ENCODE measurements around the gene RAB5B.

RAB5B gene

DNA sequence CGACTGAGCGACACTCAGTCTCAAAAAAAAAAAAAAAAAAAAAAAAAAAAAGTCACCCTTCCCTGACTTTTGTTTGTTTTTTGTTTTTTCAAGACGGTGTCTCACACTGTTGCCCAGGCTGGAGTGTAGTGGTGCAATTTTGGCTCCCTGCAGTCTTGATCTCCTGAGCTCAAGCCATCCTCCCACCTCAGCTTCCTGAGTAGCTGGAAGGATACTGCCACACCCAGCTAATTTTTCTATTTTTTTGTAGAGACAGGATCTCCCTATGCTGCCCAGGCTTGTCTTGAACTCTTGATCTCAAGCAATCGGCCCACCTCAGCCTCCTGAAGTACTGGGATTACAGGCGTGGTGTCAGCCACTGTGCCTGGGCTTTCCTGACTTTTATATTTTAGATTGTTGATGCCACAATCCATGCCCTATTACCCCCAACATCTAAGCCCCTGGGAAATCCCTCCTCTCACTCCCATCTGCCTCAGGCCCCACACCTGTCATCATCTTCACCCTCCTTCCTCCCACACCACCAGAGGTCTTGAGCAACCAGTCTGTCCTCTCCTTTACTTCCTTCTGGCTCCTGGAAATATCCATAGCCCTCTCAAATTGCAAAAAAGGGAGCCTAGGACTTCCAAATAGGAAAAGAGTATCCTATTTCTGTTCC lies 54.8 kb downstream of the RAB5B start:
- H3K9me3 ChIP-seq (ENCODE audit: control insufficient read depth in 1 of 2, low read length in 2 of 2), result no peaks in the 10 kb centered on the region
- no peak overlapping the region for H3K4me3 ChIP-seq (ENCODE audit: low read depth in 1 of 2, low read length in 2 of 2)
- no peak overlapping the region for H3K27ac ChIP-seq (ENCODE audit: low read length)
- no peaks in the 10 kb centered on the region for H3K4me1 ChIP-seq (ENCODE audit: control insufficient read depth in 1 of 2, insufficient read depth in 2 of 2, low read length in 2 of 2)
- H3K36me3 ChIP-seq (ENCODE audit: control insufficient read depth in 1 of 2, insufficient read depth in 2 of 2, low read length in 2 of 2), result peaks cover 21 to 56% of the 10 kb centered on the region in 2 donors
- H3K27me3 ChIP-seq (ENCODE audit: low read depth, low read length), result no peaks in the 10 kb centered on the region

DNA sequence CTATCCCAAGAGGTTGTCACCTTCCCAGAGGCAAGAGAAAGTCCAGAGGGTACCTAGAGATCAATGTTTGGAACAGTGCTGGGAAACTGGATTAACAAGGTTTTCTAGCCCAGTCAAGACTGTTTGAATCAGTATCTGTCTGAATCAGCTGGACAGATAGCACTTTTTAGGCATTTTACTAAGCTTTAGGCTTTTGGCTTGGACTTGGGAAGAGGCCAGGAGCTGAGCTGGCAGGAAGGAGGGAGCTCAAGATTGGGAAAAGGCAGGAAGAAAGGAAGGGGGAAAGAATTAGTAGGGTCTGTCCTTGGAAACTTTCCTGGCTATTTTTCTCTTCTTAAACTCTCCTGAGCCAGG lies 55.3 kb downstream of the RAB5B start:
- Histone ChIP-seq H3K9me3 (ENCODE audit: control insufficient read depth in 1 of 2, low read length in 2 of 2) (no peaks in the 10 kb centered on the region), H3K27me3 (ENCODE audit: low read depth, low read length) (no peaks in the 10 kb centered on the region), H3K4me1 (ENCODE audit: control insufficient read depth in 1 of 2, insufficient read depth in 2 of 2, low read length in 2 of 2) (no peaks in the 10 kb centered on the region), H3K27ac (ENCODE audit: low read length) (no peak overlapping the region), H3K4me3 (ENCODE audit: low read depth in 1 of 2, low read length in 2 of 2) (no peak overlapping the region), H3K36me3 (ENCODE audit: control insufficient read depth in 1 of 2, insufficient read depth in 2 of 2, low read length in 2 of 2) (peaks cover 21 to 58% of the 10 kb centered on the region in 2 donors)

DNA sequence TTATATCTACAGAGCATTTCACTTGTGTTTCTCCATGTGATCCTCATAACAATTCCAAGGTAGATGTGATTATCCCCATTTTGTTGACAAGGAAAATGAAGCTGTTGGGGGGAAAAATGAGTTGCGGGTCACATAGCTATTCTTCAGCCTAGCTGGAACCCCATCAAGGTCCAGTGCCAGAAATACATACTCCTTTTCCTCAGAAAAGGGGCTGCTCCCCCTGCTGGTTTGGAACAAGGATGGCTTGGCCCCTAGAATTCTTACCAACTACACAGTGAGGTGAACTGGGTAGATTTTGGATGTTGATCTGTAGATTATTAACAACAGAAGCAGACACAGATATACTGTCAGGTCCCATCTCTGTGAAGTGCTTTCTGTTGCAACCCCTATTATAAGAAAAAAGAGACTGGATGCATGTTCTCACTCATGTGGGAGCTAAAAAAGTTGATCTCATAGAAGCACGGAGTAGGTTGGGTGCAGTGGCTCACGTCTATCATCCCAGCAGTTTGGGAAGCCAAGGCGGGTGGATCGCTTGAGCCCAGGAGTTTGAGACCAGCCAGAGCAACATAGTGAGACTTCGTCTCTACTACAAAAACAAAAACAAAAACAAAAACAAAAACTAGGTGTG lies 55.9 kb downstream of the RAB5B start:
- H3K27me3 ChIP-seq (ENCODE audit: low read depth, low read length), result no peaks in the 10 kb centered on the region
- H3K36me3 ChIP-seq (ENCODE audit: control insufficient read depth in 1 of 2, insufficient read depth in 2 of 2, low read length in 2 of 2), result peaks cover 26 to 65% of the 10 kb centered on the region in 2 donors
- H3K27ac ChIP-seq (ENCODE audit: low read length), result no peak overlapping the region

DNA sequence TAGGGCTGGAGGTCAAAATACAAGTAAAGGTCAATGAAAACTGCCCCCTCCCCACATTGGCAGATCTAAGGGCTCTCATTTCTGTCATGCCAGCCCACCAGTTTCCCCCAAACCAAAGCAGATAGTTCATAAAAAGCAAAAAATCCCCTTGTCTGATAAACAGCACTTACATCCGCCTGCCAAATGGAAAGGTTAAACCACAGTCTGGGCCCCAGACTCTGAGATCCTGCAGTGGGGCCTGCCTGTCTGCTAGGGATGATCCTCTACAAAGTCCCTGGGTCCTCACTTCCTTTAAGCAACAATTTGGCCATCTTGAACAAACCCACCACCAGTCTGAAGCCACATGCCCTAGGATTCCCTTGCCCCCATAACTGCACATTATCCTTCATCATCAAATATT lies 58.1 kb downstream of the RAB5B start:
- Histone ChIP-seq H3K36me3 (ENCODE audit: control insufficient read depth in 1 of 2, insufficient read depth in 2 of 2, low read length in 2 of 2) (peaks cover 34 to 67% of the 10 kb centered on the region in 2 donors), H3K4me3 (ENCODE audit: low read depth in 1 of 2, low read length in 2 of 2) (no peak overlapping the region), H3K27me3 (ENCODE audit: low read depth, low read length) (no peaks in the 10 kb centered on the region), H3K4me1 (ENCODE audit: control insufficient read depth in 1 of 2, insufficient read depth in 2 of 2, low read length in 2 of 2) (no peaks in the 10 kb centered on the region), H3K27ac (ENCODE audit: low read length) (no peak overlapping the region), H3K9me3 (ENCODE audit: control insufficient read depth in 1 of 2, low read length in 2 of 2) (no peaks in the 10 kb centered on the region)

More for the DNA sequence above, 55.9 kb downstream of the RAB5B start:
- Histone ChIP-seq H3K4me1 (ENCODE audit: control insufficient read depth in 1 of 2, insufficient read depth in 2 of 2, low read length in 2 of 2) (no peaks in the 10 kb centered on the region), H3K4me3 (ENCODE audit: low read depth in 1 of 2, low read length in 2 of 2) (no peak overlapping the region), H3K9me3 (ENCODE audit: control insufficient read depth in 1 of 2, low read length in 2 of 2) (no peaks in the 10 kb centered on the region)

DNA sequence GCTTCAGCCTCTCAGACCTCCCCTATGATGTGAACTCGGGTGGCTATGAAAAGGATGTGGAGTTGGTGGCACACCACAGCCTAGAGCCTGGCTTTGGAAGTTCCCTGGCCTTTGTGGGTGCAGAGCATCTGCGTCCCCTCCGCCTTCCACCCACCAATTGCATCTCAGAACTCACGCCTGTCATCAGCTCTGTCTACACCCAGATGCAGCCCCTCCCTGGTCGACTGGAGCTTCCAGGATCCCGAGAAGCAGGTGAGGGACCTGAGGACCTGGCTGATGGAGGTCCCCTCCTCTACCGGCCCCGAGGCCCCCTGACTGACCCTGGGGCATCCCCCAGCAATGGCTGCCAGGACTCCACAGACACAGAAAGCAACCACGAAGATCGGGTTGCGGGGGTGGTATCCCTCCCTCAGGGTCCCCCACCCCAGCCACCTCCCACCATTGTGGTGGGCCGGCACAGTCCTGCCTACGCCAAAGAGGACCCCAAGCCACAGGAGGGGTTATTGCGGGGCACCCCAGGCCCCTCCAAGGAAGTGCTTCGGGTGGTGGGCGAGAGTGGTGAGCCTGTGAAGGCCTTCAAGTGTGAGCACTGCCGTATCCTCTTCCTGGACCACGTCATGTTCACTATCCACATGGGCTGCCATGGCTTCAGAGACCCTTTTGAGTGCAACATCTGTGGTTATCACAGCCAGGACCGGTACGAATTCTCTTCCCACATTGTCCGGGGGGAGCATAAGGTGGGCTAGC lies 60.9 kb downstream of the RAB5B start:
- no peaks in the 10 kb centered on the region for H3K9me3 ChIP-seq (ENCODE audit: control insufficient read depth in 1 of 2, low read length in 2 of 2)
- no peak overlapping the region for H3K27ac ChIP-seq (ENCODE audit: low read length)
- no peak overlapping the region for H3K4me3 ChIP-seq (ENCODE audit: low read depth in 1 of 2, low read length in 2 of 2)
- no peaks in the 10 kb centered on the region for H3K4me1 ChIP-seq (ENCODE audit: control insufficient read depth in 1 of 2, insufficient read depth in 2 of 2, low read length in 2 of 2)
- H3K36me3 ChIP-seq (ENCODE audit: control insufficient read depth in 1 of 2, insufficient read depth in 2 of 2, low read length in 2 of 2), result peaks cover 39 to 51% of the 10 kb centered on the region in 2 donors
- no peaks in the 10 kb centered on the region for H3K27me3 ChIP-seq (ENCODE audit: low read depth, low read length)

DNA sequence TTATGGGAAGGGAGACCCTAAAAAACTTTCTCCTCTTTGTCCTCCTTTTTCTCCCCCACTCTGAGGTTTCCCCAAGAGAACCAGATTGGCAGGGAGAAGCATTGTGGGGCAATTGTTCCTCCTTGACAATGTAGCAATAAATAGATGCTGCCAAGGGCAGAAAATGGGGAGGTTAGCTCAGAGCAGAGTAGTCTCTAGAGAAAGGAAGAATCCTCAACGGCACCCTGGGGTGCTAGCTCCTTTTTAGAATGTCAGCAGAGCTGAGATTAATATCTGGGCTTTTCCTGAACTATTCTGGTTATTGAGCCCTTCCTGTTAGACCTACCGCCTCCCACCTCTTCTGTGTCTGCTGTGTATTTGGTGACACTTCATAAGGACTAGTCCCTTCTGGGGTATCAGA lies 63.3 kb downstream of the RAB5B start:
- Histone ChIP-seq H3K27me3 (ENCODE audit: low read depth, low read length) (no peaks in the 10 kb centered on the region), H3K36me3 (ENCODE audit: control insufficient read depth in 1 of 2, insufficient read depth in 2 of 2, low read length in 2 of 2) (peaks cover 39 to 46% of the 10 kb centered on the region in 2 donors), H3K4me3 (ENCODE audit: low read depth in 1 of 2, low read length in 2 of 2) (no peak overlapping the region), H3K9me3 (ENCODE audit: control insufficient read depth in 1 of 2, low read length in 2 of 2) (no peaks in the 10 kb centered on the region), H3K4me1 (ENCODE audit: control insufficient read depth in 1 of 2, insufficient read depth in 2 of 2, low read length in 2 of 2) (peaks cover 0 to 4% of the 10 kb centered on the region in 2 donors), H3K27ac (ENCODE audit: low read length) (no peak overlapping the region)

DNA sequence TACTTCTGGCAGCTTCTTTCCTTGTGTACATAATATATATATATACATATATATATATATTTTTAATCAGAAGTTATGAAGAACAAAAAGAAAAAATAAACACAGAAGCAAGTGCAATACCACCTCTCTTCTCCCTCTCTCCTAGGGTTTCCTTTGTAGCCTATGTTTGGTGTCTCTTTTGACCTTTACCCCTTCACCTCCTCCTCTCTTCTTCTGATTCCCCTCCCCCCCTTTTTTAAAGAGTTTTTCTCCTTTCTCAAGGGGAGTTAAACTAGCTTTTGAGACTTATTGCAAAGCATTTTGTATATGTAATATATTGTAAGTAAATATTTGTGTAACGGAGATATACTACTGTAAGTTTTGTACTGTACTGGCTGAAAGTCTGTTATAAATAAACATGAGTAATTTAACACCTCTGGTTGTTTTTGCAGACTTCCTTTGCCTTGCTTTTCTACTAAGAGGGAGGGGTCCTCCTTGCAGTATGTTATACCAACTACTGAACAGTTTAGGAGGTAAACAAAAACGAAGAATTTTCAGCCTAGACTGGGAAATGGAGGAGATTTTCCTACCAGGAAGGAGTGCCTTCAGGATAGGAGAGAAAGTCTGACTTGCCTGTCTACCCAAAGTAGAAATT lies 64.3 kb downstream of the RAB5B start:
- Histone ChIP-seq H3K9me3 (ENCODE audit: control insufficient read depth in 1 of 2, low read length in 2 of 2) (no peaks in the 10 kb centered on the region), H3K27ac (ENCODE audit: low read length) (no peak overlapping the region), H3K4me1 (ENCODE audit: control insufficient read depth in 1 of 2, insufficient read depth in 2 of 2, low read length in 2 of 2) (peaks cover 6 to 11% of the 10 kb centered on the region in 2 donors), H3K36me3 (ENCODE audit: control insufficient read depth in 1 of 2, insufficient read depth in 2 of 2, low read length in 2 of 2) (peaks cover 36 to 37% of the 10 kb centered on the region in 2 donors), H3K4me3 (ENCODE audit: low read depth in 1 of 2, low read length in 2 of 2) (no peak overlapping the region), H3K27me3 (ENCODE audit: low read depth, low read length) (no peaks in the 10 kb centered on the region)

DNA sequence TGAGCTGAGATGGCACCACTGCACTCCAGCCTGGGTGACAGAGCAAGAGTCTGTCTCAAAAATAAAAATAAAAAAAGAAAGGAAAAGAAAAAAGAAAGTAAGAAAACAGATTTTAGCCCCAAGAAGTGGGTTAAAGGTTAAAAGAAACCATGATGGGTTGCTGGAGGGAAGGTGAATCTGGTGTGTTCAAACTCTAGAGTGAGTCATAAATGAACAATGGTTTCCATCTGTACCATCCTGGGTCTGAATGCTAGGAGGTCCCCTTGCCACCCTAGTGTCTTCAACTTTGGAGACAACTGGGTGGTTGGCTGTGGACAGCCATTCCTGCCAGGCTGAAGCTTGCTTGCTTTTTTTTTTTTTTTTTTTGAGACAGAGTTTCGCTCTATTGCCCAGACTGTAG lies 66.3 kb downstream of the RAB5B start:
- Histone ChIP-seq H3K27ac (ENCODE audit: low read length) (no peak overlapping the region), H3K4me3 (ENCODE audit: low read depth in 1 of 2, low read length in 2 of 2) (no peak overlapping the region), H3K36me3 (ENCODE audit: control insufficient read depth in 1 of 2, insufficient read depth in 2 of 2, low read length in 2 of 2) (peaks cover 36 to 42% of the 10 kb centered on the region in 2 donors), H3K27me3 (ENCODE audit: low read depth, low read length) (no peaks in the 10 kb centered on the region), H3K9me3 (ENCODE audit: control insufficient read depth in 1 of 2, low read length in 2 of 2) (no peaks in the 10 kb centered on the region), H3K4me1 (ENCODE audit: control insufficient read depth in 1 of 2, insufficient read depth in 2 of 2, low read length in 2 of 2) (peaks cover 9 to 17% of the 10 kb centered on the region in 2 donors)

DNA sequence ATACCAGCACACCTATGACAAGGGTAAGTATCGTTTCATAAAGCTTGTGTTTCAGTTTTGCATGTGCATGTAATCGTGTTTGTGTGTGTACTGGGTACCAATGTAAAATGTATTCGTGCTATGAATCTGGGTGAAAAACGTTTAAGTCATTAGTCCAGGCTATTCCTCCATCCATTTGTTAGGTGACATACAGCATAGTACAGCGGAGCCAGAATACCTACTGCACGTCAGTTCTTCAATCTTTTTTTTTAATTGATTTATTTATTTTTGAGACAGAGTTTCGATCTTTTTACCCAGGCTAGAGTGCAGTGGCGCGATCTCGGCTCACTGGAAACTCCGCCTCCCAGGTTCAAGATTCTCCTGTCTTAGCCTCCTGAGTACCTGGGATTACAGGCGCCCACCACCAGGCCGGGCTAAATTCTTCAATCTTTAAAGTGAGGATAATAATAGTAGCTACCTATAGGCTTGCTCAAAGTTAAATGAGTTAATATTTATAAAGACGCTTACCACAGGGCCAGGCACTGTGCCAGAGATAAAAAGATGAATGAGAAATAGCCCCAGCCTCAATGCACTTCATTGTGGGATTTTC lies 67.2 kb downstream of the RAB5B start:
- Histone ChIP-seq H3K9me3 (ENCODE audit: control insufficient read depth in 1 of 2, low read length in 2 of 2) (no peaks in the 10 kb centered on the region), H3K4me1 (ENCODE audit: control insufficient read depth in 1 of 2, insufficient read depth in 2 of 2, low read length in 2 of 2) (peaks cover 9 to 17% of the 10 kb centered on the region in 2 donors), H3K4me3 (ENCODE audit: low read depth in 1 of 2, low read length in 2 of 2) (peak overlapping the region; percentile 2 to 89), H3K27ac (ENCODE audit: low read length) (peak overlapping the region; percentile 47), H3K36me3 (ENCODE audit: control insufficient read depth in 1 of 2, insufficient read depth in 2 of 2, low read length in 2 of 2) (peaks cover 32 to 35% of the 10 kb centered on the region in 2 donors), H3K27me3 (ENCODE audit: low read depth, low read length) (no peaks in the 10 kb centered on the region)

DNA sequence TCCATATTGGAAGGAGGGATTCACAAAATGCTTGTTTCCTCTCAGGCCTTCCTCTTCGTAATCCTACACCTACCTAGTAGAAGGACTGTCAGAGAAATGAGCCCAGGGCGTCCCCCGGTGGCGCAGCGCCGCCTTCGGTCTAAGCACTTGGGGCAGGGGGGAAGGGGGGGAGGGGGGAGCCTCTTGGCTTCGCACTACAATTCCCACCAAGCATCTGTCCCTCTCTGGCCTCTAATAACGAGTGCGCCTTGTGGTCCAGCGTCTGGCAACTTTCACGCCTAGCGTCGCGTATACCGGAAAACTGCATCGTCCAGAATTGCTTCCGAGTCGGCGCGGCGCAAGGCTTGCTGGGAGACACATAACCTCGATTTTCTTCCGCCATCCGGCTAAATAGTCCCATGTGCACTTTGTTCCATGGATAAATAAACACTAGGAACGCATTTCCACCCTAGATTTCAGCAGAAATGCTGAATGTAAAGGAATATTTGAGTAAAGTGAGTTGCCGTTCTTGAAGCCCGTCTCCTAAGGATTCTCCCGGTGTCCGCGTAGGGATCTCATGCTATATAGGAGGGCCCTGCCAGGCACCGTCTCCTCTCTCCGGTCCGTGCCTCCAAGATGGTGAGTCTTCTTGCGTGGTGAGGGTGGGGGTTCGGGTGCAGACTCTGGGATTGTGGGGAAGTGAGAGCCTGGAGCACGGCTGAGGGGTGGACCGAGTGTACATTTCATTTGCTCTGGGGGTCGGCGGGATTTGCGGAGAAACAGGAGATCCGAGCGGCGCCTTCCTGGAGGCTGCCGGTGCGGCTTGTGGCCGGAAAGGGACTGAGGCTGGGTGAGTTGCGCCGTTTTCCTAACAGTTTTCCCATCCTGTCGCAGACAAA lies 67.9 kb downstream of the RAB5B start, which contains the start of gene RPS26:
Gene RPS26, plus strand, starts transcription at position 367 of the 878 bp plus-strand sequence. Its CDS starts 249 bp downstream, at position 616.
- Histone ChIP-seq H3K27ac (ENCODE audit: low read length) (peak within 1 kb of the TSS; percentile 93), H3K36me3 (ENCODE audit: control insufficient read depth in 1 of 2, insufficient read depth in 2 of 2, low read length in 2 of 2) (peaks cover 26 to 28% of the 10 kb centered on the region in 2 donors), H3K4me3 (ENCODE audit: low read depth in 1 of 2, low read length in 2 of 2) (peak within 1 kb of the TSS; percentile 78 to 89), H3K4me1 (ENCODE audit: control insufficient read depth in 1 of 2, insufficient read depth in 2 of 2, low read length in 2 of 2) (peaks cover 9 to 17% of the 10 kb centered on the region in 2 donors), H3K27me3 (ENCODE audit: low read depth, low read length) (no peaks in the 10 kb centered on the region), H3K9me3 (ENCODE audit: control insufficient read depth in 1 of 2, low read length in 2 of 2) (no peaks in the 10 kb centered on the region)
